Measurements from ENCODE around the gene POP4. TPM values are rescaled to one million over a fixed set of nuclear protein-coding genes. Genes with fewer than 3 reads are reported as not detected.
A peak's percentile ranks its signal among the peaks of the same experiment; 100 is the strongest.

The POP4 gene
- total and polyA plus RNA-seq, 2 of the 8 experiments (the other 6 are each of a cell fraction or from before 2014, with no cell fraction given), result 29.1 to 41.5 TPM

DNA sequence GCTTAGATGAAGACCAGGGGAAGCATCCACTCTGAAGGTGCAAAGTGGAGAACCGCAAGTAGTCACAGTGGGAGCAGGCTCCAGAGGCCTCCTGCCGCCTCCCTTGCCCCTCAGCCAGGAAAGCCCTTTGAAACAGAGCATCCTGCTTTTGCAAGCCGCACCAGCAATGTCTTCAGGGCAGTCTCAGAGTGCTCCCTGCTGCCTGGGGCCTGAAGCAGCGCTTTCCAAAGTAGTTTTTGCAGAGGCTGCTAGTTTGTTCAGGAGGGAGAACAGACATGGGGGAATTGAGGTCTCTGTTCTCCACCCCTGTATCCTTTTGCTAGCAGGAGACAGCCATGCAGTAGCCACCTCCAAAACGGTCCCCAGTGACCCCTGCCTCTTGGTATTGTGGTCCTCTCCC is 15.8 kb upstream of the POP4 start:
- no peak overlapping the region for H2AFZ ChIP-seq (ENCODE audit: low read length)
- WGBS, 2 experiments (ENCODE audit: extremely low coverage in 1 of 2, insufficient coverage in 1 of 2, insufficient read length in 1 of 2, insufficient replicate concordance in 2 of 2, low coverage in 1 of 2, low lambda C conversion rate in 2 of 2, missing lambda C conversion rate in 1 of 2), result 68% methylated on average over 5 of the region's 5 CpGs; no CpG with 5 or more reads in 1 of the 2 experiments
- H3K27ac ChIP-seq (ENCODE audit: low read depth, low read length), result no peak overlapping the region
- no peak overlapping the region for H2AK5ac ChIP-seq (ENCODE audit: low read depth, low read length)
- CTCF ChIA-PET (ENCODE audit: partially characterized antibody), result interaction anchor here (0.7 to 2.5 kb wide), 5 partner anchors 10 to 326 kb away, joined by 3 to 8 read pairs (median 4); no protein-coding TSS in a partner anchor
- POLR2A ChIA-PET (ENCODE audit: partially characterized antibody), result interaction anchor here (1.5 kb wide), 1 partner anchor 11 kb away, joined by 3 read pairs; no protein-coding TSS in a partner anchor
- H2BK15ac ChIP-seq (ENCODE audit: low read length), result no peak overlapping the region
- no peak overlapping the region for H2BK120ac ChIP-seq (replicated peaks; ENCODE audit: low read depth, low read length)
- H3K23me2 ChIP-seq (ENCODE audit: low read depth, low read length), result no peaks in the 10 kb centered on the region
- FAIRE-seq, result no peak
- no peak overlapping the region for H3K14ac ChIP-seq (ENCODE audit: insufficient read length)
- H4K5ac ChIP-seq (ENCODE audit: insufficient read length, low read depth, low read length), result no peak overlapping the region
- H2BK12ac ChIP-seq (ENCODE audit: low read depth, low read length), result no peak overlapping the region
- H3K27me3 ChIP-seq (replicated peaks in 1 of 4; ENCODE audit: control insufficient read depth in 3 of 4, extremely low read depth in 1 of 4, insufficient read depth in 3 of 4, low read length in 3 of 4), result peaks cover 0 to 2% (median under 1%) of the 10 kb centered on the region in 4 experiments; a peak in 5 of 7 replicates
- no peak overlapping the region for H3K23ac ChIP-seq (ENCODE audit: insufficient read length)
- H3K4me3 ChIP-seq (ENCODE audit: extremely low read depth in 1 of 4, insufficient read depth in 2 of 4, low read depth in 3 of 4, low read length in 4 of 4), result no peak overlapping the region
- no peak overlapping the region for H3K56ac ChIP-seq (replicated peaks; ENCODE audit: insufficient read length, low read depth, low read length)
- no peak overlapping the region for H2BK20ac ChIP-seq (ENCODE audit: low read length)
- no peaks in the 10 kb centered on the region for H3K79me1 ChIP-seq (ENCODE audit: low read depth, low read length)
- H4K20me1 ChIP-seq (replicated peaks in 1 of 2; ENCODE audit: control insufficient read depth in 1 of 2, insufficient read depth in 2 of 2, low read length in 2 of 2), result peaks cover 0 to 2% of the 10 kb centered on the region in 2 experiments
- H4K91ac ChIP-seq (replicated peaks; ENCODE audit: insufficient read length, low read length), result no peak overlapping the region
- no peak overlapping the region for H3K9ac ChIP-seq (replicated peaks in 1 of 4; ENCODE audit: extremely low read depth in 1 of 4, low read depth in 3 of 4, low read length in 3 of 4)
- H3K79me2 ChIP-seq (ENCODE audit: control insufficient read depth in 1 of 2, insufficient read depth in 2 of 2, low read length in 2 of 2), result no peaks in the 10 kb centered on the region
- H3K18ac ChIP-seq (ENCODE audit: extremely low read depth, low read length), result no peak overlapping the region
- no peaks in the 10 kb centered on the region for H3K36me3 ChIP-seq (ENCODE audit: control insufficient read depth in 2 of 4, insufficient read depth in 4 of 4, low read length in 3 of 4)
- no peak overlapping the region for H3K4ac ChIP-seq (replicated peaks; ENCODE audit: insufficient read length, low read depth, low read length)
- no peak overlapping the region for H3K4me2 ChIP-seq (ENCODE audit: insufficient read depth in 1 of 2, low read depth in 2 of 2, low read length in 2 of 2)
- no peak overlapping the region for H4K8ac ChIP-seq (ENCODE audit: extremely low read depth, insufficient read depth, low read length)
- H2BK5ac ChIP-seq (ENCODE audit: low read depth, low read length), result no peak overlapping the region
- peaks cover 0 to under 1% (median 0%) of the 10 kb centered on the region in 4 experiments; a peak in 1 of 7 replicates for H3K4me1 ChIP-seq (replicated peaks in 1 of 4; ENCODE audit: control insufficient read depth in 3 of 4, insufficient read depth in 4 of 4, low read length in 3 of 4)
- H3K9me3 ChIP-seq (ENCODE audit: insufficient read depth in 2 of 2, low read depth in 1 of 2, low read length in 1 of 2), result no peaks in the 10 kb centered on the region
- DNase-seq (ENCODE audit: low read depth in 1 of 2, low spot score in 2 of 2), result no peak
- TF ChIP-seq RAD21 (IDR thresholded peaks at IDR 0.05 in 1 of 2, conservative IDR thresholded peaks at IDR 0.05 in 1 of 2; ENCODE audit: low read depth in 2 of 2, low read length in 2 of 2), result peak; percentile 72 to 80
- peak; percentile 54 to 63 (median 61) for TF ChIP-seq CTCF (IDR thresholded peaks at IDR 0.05; ENCODE audit: control extremely low read depth in 1 of 3, insufficient read depth in 1 of 3, low read depth in 1 of 3, low read length in 3 of 3)
- TF ChIP-seq HDAC6 (IDR thresholded peaks at IDR 0.05; ENCODE audit: low read depth, low read length), result no peak
- no peak for TF ChIP-seq SIX5 (IDR thresholded peaks at IDR 0.05; ENCODE audit: low read depth, low read length)
- TF ChIP-seq, protein P1, sequence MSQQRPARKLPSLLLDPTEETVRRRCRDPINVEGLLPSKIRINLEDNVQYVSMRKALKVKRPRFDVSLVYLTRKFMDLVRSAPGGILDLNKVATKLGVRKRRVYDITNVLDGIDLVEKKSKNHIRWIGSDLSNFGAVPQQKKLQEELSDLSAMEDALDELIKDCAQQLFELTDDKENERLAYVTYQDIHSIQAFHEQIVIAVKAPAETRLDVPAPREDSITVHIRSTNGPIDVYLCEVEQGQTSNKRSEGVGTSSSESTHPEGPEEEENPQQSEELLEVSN (IDR thresholded peaks at IDR 0.05), result no peak
- no peak for TF ChIP-seq FOSL1 (IDR thresholded peaks at IDR 0.05; ENCODE audit: insufficient read depth, low read depth, low read length)
- no peak for TF ChIP-seq BCL11A (IDR thresholded peaks at IDR 0.05; ENCODE audit: low read depth in 2 of 2, low read length in 2 of 2)
- no peak for TF ChIP-seq SRF (IDR thresholded peaks at IDR 0.05; ENCODE audit: low read depth, low read length)
- no peak for TF ChIP-seq TBP (IDR thresholded peaks at IDR 0.05; ENCODE audit: low read depth, low read length)
- TF ChIP-seq SP1 (IDR thresholded peaks at IDR 0.05; ENCODE audit: low read depth, low read length), result no peak
- no peak for TF ChIP-seq CREB1 (IDR thresholded peaks at IDR 0.05)
